Right atrium auricular region (tissue), 2 donors: Measurements from ENCODE around the gene DLL4. TPM values are rescaled to one million over a fixed set of nuclear protein-coding genes. Genes with fewer than 3 reads are reported as not detected.

Experiments used
- DNase-seq: peaks from one replicate; pipeline ENCODE4 v3.0.0-alpha.2; 2019; ENCODE audit warnings: low spot score
- H3K27ac ChIP-seq, 2 donors: fragments of 200-600 bp; sonication (generic); 1 replicate in 1 of 2; 2 replicates in 1 of 2; pipeline ENCODE4 v1.5.1; 2016 to 2019
- H3K27me3 ChIP-seq, 2 donors: fragments of 200-600 bp; sonication (generic); one replicate each; pipeline versions ENCODE4 v1.5.1 to v1.6.0; 2017 to 2019
- H3K36me3 ChIP-seq: fragments of 200-600 bp; sonication (generic); one replicate; pipeline ENCODE4 v1.5.1; 2016
- H3K4me1 ChIP-seq, 2 donors: fragments of 200-600 bp; sonication (generic); one replicate each; pipeline versions ENCODE4 v1.5.1 to v1.6.0; 2017 to 2019
- H3K4me3 ChIP-seq, 2 donors: fragments of 200-600 bp; sonication (generic); 1 replicate in 1 of 2; 2 replicates in 1 of 2; pipeline ENCODE4 v1.5.1; 2017 to 2019; ENCODE audit warnings: mild to moderate bottlenecking in 1 of 2, moderate library complexity in 1 of 2
- H3K9me3 ChIP-seq, 2 donors: fragments of 200-600 bp; sonication (generic); one replicate each; pipeline ENCODE4 v1.5.1; 2019
- CTCF ChIP-seq, 2 donors: fragments of 200-600 bp; sonication (generic); IDR thresholded peaks; one replicate each; pipeline ENCODE4 v1.5.1; 2019; ENCODE audit warnings: antibody characterized with exemption in 2 of 2
- total RNA-seq, 2 donors: library from RNA; depleted of rRNA; stranded (reverse); fragments of >200 nt; gene quantifications; one replicate each; pipeline ENCODE4 v1.1.0, GENCODE V29; 2016

The DLL4 gene
- total RNA-seq, 2 donors from 2014 or later, result 7.5 to 9.8 TPM

DNA sequence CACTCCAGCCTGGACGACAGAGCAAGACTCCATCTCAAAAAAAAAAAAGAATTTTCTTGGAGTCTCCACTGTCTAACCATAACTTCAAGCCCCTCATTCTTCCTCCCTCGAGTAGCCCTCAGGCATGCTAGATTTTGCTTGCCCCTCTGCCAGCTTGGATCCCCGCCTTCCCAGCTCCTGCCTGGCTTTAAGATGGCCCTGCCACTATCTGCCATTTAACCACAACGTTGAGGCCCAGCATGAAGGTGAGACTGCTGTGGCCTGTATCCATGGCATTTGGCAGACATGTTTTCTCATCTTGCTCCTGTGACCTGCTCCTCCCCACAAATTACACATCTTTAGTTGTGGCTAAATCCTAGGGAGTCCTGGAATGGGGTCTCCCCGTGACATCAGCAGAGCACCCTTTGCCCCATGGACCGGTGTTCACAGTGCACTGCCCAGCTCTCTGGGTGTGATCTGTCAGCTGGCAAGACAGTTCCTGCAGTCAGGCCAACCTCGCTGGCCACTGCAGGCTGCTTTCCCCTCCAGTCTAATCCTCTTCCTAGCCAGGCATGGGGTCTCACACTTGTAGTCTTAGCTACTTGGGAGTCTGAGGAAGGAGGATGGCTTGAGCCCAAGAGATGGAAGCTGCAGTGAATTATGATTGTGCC is 24.5 kb upstream of the DLL4 start:
- H3K36me3 ChIP-seq, result peaks cover 37% of the 10 kb centered on the region
- peaks cover 0 to 53% of the 10 kb centered on the region in 2 donors for H3K4me1 ChIP-seq
- no peak overlapping the region for H3K4me3 ChIP-seq
- no peak for TF ChIP-seq CTCF (IDR thresholded peaks at IDR 0.05)
- no peak for DNase-seq
- H3K27me3 ChIP-seq, result no peaks in the 10 kb centered on the region
- H3K27ac ChIP-seq, result peak overlapping the region in 1 of 2 donors; percentile 4
- no peaks in the 10 kb centered on the region for H3K9me3 ChIP-seq

- Histone ChIP-seq H3K27ac (peak overlapping the region; percentile 96 to 99), H3K36me3 (peaks cover 22% of the 10 kb centered on the region), H3K9me3 (no peaks in the 10 kb centered on the region), H3K4me3 (peak overlapping the region; percentile 27 to 57), H3K27me3 (no peaks in the 10 kb centered on the region), H3K4me1 (peaks cover 0 to 59% of the 10 kb centered on the region in 2 donors)
- TF ChIP-seq CTCF (IDR thresholded peaks at IDR 0.05), result peak; percentile 76 to 95
- DNase-seq, result peak; percentile 93
Observed at GRCh38 chr15:40906091-40906990, 22.8 kb upstream of the DLL4 start.

DNA sequence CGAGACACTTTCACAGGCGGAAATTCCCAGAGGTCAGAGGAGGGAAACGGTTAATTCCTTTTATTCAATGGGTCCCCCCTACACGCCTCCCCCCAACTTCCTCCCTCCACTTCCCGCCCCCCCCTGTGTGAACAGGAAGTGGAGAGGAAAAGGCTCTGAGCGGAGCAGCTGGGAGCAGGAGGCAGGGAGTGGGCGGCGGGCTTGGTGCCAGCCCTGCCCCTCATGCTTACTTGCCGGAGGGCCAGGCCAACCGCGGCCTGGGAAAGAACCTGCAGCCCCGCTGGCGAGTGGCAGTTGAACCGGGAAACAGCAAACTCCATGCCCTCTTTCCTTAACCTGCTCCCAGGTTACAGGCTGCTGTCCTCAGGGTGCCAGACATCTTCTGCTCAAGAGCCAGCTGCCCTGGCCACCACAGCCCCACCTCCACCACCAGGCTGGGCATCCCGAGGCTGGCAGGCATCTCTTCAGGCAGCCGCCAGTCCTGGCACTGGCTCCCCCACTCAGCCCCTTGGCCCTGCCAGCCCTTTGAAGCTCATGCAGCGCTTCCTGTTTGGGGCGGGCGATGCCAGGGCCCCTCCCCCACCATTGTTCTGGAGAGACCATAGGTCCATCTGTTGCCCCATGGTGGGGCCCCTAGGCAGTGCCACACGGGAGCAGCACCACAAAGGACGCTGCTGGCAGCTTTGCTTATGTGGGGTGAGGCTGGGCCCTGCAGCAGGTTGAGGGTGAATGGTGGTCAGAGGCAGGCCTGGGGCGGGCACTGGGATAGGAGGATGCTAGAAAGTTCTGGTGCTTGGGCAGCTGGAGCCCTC is 21.9 kb upstream of the DLL4 start:
- H3K27me3 ChIP-seq, result no peaks in the 10 kb centered on the region
- H3K4me3 ChIP-seq, result peak overlapping the region; percentile 27 to 57
- peak overlapping the region; percentile 96 to 99 for H3K27ac ChIP-seq
- no peaks in the 10 kb centered on the region for H3K9me3 ChIP-seq
- H3K4me1 ChIP-seq, result peaks cover 0 to 59% of the 10 kb centered on the region in 2 donors
- H3K36me3 ChIP-seq, result peaks cover 17% of the 10 kb centered on the region
- TF ChIP-seq CTCF (IDR thresholded peaks at IDR 0.05), result no peak
- DNase-seq, result no peak

DNA sequence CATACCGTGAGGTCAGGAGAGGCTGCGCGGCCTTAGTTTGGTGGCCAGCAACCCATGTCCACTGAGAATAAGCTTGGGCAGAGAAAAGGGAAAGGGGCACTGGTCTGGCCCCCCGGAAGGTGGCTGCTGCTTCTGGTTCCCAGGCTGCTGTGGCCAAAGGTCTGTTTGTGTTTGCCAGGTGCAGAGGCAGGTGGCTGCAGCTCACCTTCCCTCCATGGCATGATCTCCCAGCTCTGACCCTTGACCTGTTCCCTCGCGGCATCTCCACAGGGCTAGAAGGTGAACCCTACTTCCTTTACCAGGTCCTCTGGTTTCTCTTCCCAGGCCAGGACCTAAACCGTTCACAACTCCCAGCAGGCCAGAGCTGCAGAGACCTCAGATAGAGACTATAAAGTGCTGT is 21.0 kb upstream of the DLL4 start:
- no peak for DNase-seq
- H3K27ac ChIP-seq, result peak overlapping the region; percentile 96 to 99
- no peak overlapping the region for H3K4me3 ChIP-seq
- peaks cover 0 to 59% of the 10 kb centered on the region in 2 donors for H3K4me1 ChIP-seq
- no peaks in the 10 kb centered on the region for H3K9me3 ChIP-seq
- no peaks in the 10 kb centered on the region for H3K27me3 ChIP-seq
- peaks cover 8% of the 10 kb centered on the region for H3K36me3 ChIP-seq
- no peak for TF ChIP-seq CTCF (IDR thresholded peaks at IDR 0.05)

DNA sequence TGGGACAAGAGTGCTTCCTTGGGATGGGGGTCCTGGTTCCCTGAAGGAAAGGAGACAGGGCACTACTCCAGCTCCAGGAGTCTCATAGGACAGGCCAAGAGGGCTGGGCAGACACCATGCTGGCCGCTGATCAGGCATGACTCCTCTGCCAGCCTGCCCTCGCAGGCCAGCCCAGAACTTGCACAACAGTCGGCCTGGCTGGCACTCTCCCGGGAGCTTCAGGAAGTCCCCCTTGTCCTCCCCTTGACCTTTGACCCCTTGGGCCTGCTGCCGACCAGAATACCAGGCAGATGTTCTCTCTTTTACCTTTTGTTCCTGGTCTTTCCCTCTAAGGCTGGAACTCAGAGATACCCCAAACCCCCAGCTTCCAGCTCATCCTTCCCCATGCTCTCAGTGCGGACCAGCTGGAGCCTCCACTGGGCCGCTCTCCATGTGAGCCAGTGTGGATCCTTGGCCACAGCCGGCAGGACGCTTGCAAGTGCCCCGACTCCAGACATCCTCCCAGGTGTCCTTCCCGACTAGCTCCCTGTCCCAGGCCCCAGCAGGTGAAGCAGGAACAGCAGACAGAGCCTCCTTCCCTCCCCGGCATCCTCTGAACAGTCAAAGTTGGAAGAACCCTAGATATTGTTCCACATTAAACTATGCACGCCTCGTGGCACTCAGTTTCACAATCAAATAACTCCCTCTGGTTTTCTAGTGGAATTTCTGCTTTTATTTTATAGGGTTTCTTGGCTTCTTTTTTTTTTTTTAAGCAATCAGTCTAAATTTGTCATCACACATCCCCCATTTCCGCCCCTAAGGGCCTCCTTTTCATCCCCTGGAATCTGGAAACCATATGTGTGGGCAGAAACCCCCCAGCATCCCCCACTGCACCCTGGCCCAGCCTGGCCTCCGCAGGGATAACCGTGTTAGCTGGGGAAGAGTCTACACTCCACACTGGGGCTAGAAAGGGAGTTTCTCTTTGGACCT is 19.2 kb upstream of the DLL4 start:
- Histone ChIP-seq H3K36me3 (no peaks in the 10 kb centered on the region), H3K27me3 (no peaks in the 10 kb centered on the region), H3K4me3 (no peak overlapping the region), H3K9me3 (no peaks in the 10 kb centered on the region), H3K27ac (no peak overlapping the region), H3K4me1 (peaks cover 0 to 41% of the 10 kb centered on the region in 2 donors)
- TF ChIP-seq CTCF (IDR thresholded peaks at IDR 0.05), result no peak
- DNase-seq, result no peak
